Measurements from ENCODE around the gene ZBTB20. TPM values are rescaled to one million over a fixed set of nuclear protein-coding genes. Genes with fewer than 3 reads are reported as not detected.

Gene ZBTB20
- total RNA-seq, 4 donors from 2014 or later: 69.9 to 112 (median 80.8) TPM

GRCh38 chr3:114664006-114664405, 483.1 kb downstream of the ZBTB20 start:
- TF ChIP-seq POLR2A (IDR thresholded peaks at IDR 0.05; ENCODE audit: low read depth) (no peak), CTCF (IDR thresholded peaks at IDR 0.05) (no peak)
- Histone ChIP-seq H3K36me3 (no peaks in the 10 kb centered on the region), H3K27ac (replicated peaks in 1 of 4) (no peak overlapping the region), H3K4me3 (no peak overlapping the region), H3K4me1 (peaks cover 21 to 27% (median 24%) of the 10 kb centered on the region in 4 donors), H3K27me3 (no peaks in the 10 kb centered on the region), H3K9me3 (no peaks in the 10 kb centered on the region)
- no peak for DNase-seq (ENCODE audit: extremely low spot score)
- intact Hi-C loops (cut with DNase I): no loop called here

GRCh38 chr3:114660808-114661207, 486.3 kb downstream of the ZBTB20 start:
- Histone ChIP-seq H3K4me1 (peaks cover 18 to 28% (median 24%) of the 10 kb centered on the region in 4 donors), H3K27me3 (no peaks in the 10 kb centered on the region), H3K27ac (replicated peaks in 1 of 4) (peak overlapping the region; percentile 55 to 68 (median 60)), H3K4me3 (no peak overlapping the region), H3K9me3 (no peaks in the 10 kb centered on the region), H3K36me3 (no peaks in the 10 kb centered on the region)
- DNase-seq (ENCODE audit: extremely low spot score): no peak
- no peak for TF ChIP-seq POLR2A (IDR thresholded peaks at IDR 0.05; ENCODE audit: low read depth)
- TF ChIP-seq POLR2AphosphoS5 (IDR thresholded peaks at IDR 0.05): no peak
- no peak for TF ChIP-seq EP300 (IDR thresholded peaks at IDR 0.05)
- TF ChIP-seq CTCF (IDR thresholded peaks at IDR 0.05): no peak
- WGBS: 87% methylated on average over 1 of the region's 1 CpG
- intact Hi-C loops (cut with DNase I): no loop called here

- Histone ChIP-seq H3K4me1 (peaks cover 18 to 28% (median 24%) of the 10 kb centered on the region in 4 donors), H3K9me3 (no peaks in the 10 kb centered on the region), H3K4me3 (peak overlapping the region in 1 of 4 donors; percentile 16), H3K27ac (replicated peaks in 1 of 4) (peak overlapping the region; percentile 55 to 68 (median 60)), H3K36me3 (no peaks in the 10 kb centered on the region), H3K27me3 (no peaks in the 10 kb centered on the region)
- no peak for DNase-seq (ENCODE audit: extremely low spot score)
- WGBS: 12% methylated on average over 6 of the region's 6 CpGs
- TF ChIP-seq EP300 (IDR thresholded peaks at IDR 0.05): no peak
- TF ChIP-seq POLR2AphosphoS5 (IDR thresholded peaks at IDR 0.05): peak in 1 of 2 donors; percentile 4
- TF ChIP-seq CTCF (IDR thresholded peaks at IDR 0.05): no peak
- TF ChIP-seq POLR2A (IDR thresholded peaks at IDR 0.05; ENCODE audit: low read depth): no peak
- intact Hi-C loops (cut with DNase I): no loop called here
These were observed 487.0 kb downstream of the ZBTB20 start for GRCh38 chr3:114660124-114660523.

GRCh38 chr3:114659109-114660061, 487.7 kb downstream of the ZBTB20 start:
- WGBS: 60% methylated on average over 5 of the region's 5 CpGs

More at GRCh38 chr3:114659109-114660061, 487.7 kb downstream of the ZBTB20 start:
- peaks cover 18 to 28% (median 24%) of the 10 kb centered on the region in 4 donors for H3K4me1 ChIP-seq
- no peaks in the 10 kb centered on the region for H3K36me3 ChIP-seq
- H3K9me3 ChIP-seq: no peaks in the 10 kb centered on the region
- TF ChIP-seq POLR2AphosphoS5 (IDR thresholded peaks at IDR 0.05): peak in 1 of 2 donors; percentile 36
- TF ChIP-seq EP300 (IDR thresholded peaks at IDR 0.05): no peak
- no peak for TF ChIP-seq POLR2A (IDR thresholded peaks at IDR 0.05; ENCODE audit: low read depth)
- TF ChIP-seq CTCF (IDR thresholded peaks at IDR 0.05): peak in 1 of 3 experiments; percentile 8
- H3K4me3 ChIP-seq: peak overlapping the region in 2 of 4 donors; percentile 12 to 16
- peak overlapping the region; percentile 55 to 68 (median 60) for H3K27ac ChIP-seq (replicated peaks in 1 of 4)
- no peaks in the 10 kb centered on the region for H3K27me3 ChIP-seq
- intact Hi-C loops (cut with DNase I): no loop called here
- DNase-seq (ENCODE audit: extremely low spot score): no peak

Data from esophagus muscularis mucosa (tissue), 4 donors.